OCI-LY7 (cell line): Measurements from ENCODE around the gene SND1.

Source experiments
- CTCF ChIP-seq: fragments of 200-600 bp; sonication (generic); conservative IDR thresholded peaks from 2 replicates; pipeline ENCODE4 v1.5.1; 2014; ENCODE audit warnings: mild to moderate bottlenecking, antibody characterized with exemption, low read length, moderate library complexity, mixed read lengths
- EZH2phosphoT487 ChIP-seq: fragments of 200-600 bp; sonication (generic); IDR thresholded peaks from 2 replicates; pipeline ENCODE4 v1.6.1; 2018; ENCODE audit warnings: low read depth, borderline replicate concordance, mild to moderate bottlenecking, mixed run types, antibody characterized with exemption, low read length, moderate library complexity, mixed read lengths

GRCh38 chr7:127832592-127832991 is 180.6 kb downstream of the SND1 start:
- TF ChIP-seq EZH2phosphoT487 (no peak), CTCF (no peak)
